SK-N-SH (cell line): ENCODE measurements around the gene NAALAD2. TPM values are rescaled to one million over a fixed set of nuclear protein-coding genes. Genes with fewer than 3 reads are reported as not detected.

Experiments used
- CTCF ChIA-PET: fragments of 300-600, 350-600 bp; formaldehyde crosslinking; extraction: SDS; loops from one replicate; lab custom pipeline; 2021; lab: Yijun Ruan, JAX
- POLR2A ChIA-PET: fragments of 350-600 bp; sonication (Branson Sonifier 250); formaldehyde crosslinking; extraction: SDS; loops from one replicate; lab custom pipeline; 2020; ENCODE audit warnings: antibody characterized with exemption, inconsistent platforms; lab: Yijun Ruan, JAX
- DNase-seq: peaks from one replicate; pipeline ENCODE4 v3.0.0; 2012
- H2AFZ ChIP-seq: fragments of 200-600 bp; sonication (generic); 2 replicates; pipeline ENCODE4 v1.8.1; 2016; ENCODE audit warnings: antibody characterized with exemption, mild to moderate bottlenecking, low read depth
- H3F3A ChIP-seq: fragments of 200-600 bp; sonication (generic); replicated peaks from 2 replicates; pipeline ENCODE3; 2016; ENCODE audit warnings: antibody characterized with exemption, mild to moderate bottlenecking; ENCODE audit not compliant: insufficient read depth
- H3K27ac ChIP-seq, 2 experiments: fragments of 200-500 bp in 1 of 2; fragments of 200-600 bp in 1 of 2; sonication (Bioruptor generic) in 1 of 2; sonication (generic), shearing (Covaris generic) in 1 of 2; 2 replicates each; pipeline versions ENCODE4 v1.5.1 to v1.6.1; 2014 to 2016; ENCODE audit warnings: low read depth in 2 of 2, inconsistent platforms in 1 of 2, low read length in 1 of 2, mild to moderate bottlenecking in 1 of 2, mixed read lengths in 1 of 2
- H3K27me3 ChIP-seq: fragments of 200-600 bp; sonication (generic), shearing (Covaris generic); 2 replicates; pipeline ENCODE4 v1.6.1; 2016; ENCODE audit warnings: mixed run types; ENCODE audit not compliant: insufficient read depth
- H3K36me3 ChIP-seq, 2 experiments: fragments of 200-500 bp in 1 of 2; fragments of 200-600 bp in 1 of 2; sonication (Bioruptor generic) in 1 of 2; sonication (generic) in 1 of 2; replicated peaks in 1 of 2; 2 replicates each; pipeline versions ENCODE3 to v1.5.1; 2014 to 2016; ENCODE audit warnings: low read length in 1 of 2, mild to moderate bottlenecking in 1 of 2; ENCODE audit not compliant: insufficient read depth in 2 of 2, control insufficient read depth in 1 of 2
- H3K4me1 ChIP-seq, 2 experiments: fragments of 200-500 bp in 1 of 2; fragments of 200-600 bp in 1 of 2; sonication (Bioruptor generic) in 1 of 2; sonication (generic), shearing (Covaris generic) in 1 of 2; 2 replicates each; pipeline versions ENCODE4 v1.5.1 to v1.6.1; 2014 to 2016; ENCODE audit warnings: low read depth in 1 of 2, low read length in 1 of 2, mixed run types in 1 of 2; ENCODE audit not compliant: insufficient read depth in 2 of 2, control insufficient read depth in 1 of 2
- H3K4me2 ChIP-seq: fragments of 200-600 bp; sonication (generic), shearing (Covaris generic); 2 replicates; pipeline ENCODE4 v1.6.1; 2017; ENCODE audit warnings: mixed run types
- H3K4me3 ChIP-seq, 2 experiments: fragments of 200-500 bp in 1 of 2; fragments of 200-600 bp in 1 of 2; sonication (Bioruptor generic) in 1 of 2; sonication (generic), shearing (Covaris generic) in 1 of 2; 2 replicates each; pipeline versions ENCODE4 v1.5.1 to v1.8.1; 2014 to 2016; ENCODE audit warnings: low read depth in 2 of 2, inconsistent platforms in 1 of 2, low read length in 1 of 2, mild to moderate bottlenecking in 1 of 2, mixed read lengths in 1 of 2, moderate library complexity in 1 of 2
- H3K79me2 ChIP-seq: fragments of 200-600 bp; sonication (generic); 2 replicates; pipeline ENCODE4 v1.8.1; 2017; ENCODE audit warnings: mild to moderate bottlenecking; ENCODE audit not compliant: insufficient read depth
- H3K9ac ChIP-seq: fragments of 200-600 bp; sonication (generic); 2 replicates; pipeline ENCODE4 v1.6.1; 2017; ENCODE audit warnings: mixed run types
- H3K9me2 ChIP-seq: fragments of 200-600 bp; sonication (generic); 2 replicates; pipeline ENCODE4 v1.6.1; 2017; ENCODE audit warnings: mixed run types
- H3K9me3 ChIP-seq: fragments of 200-600 bp; sonication (generic); 2 replicates; pipeline ENCODE4 v1.6.1; 2017; ENCODE audit warnings: mixed run types, mild to moderate bottlenecking, moderate library complexity
- H4K20me1 ChIP-seq: fragments of 200-600 bp; sonication (generic); 2 replicates; pipeline ENCODE4 v1.6.1; 2017; ENCODE audit warnings: mild to moderate bottlenecking, mixed run types; ENCODE audit not compliant: insufficient read depth
- ELF1 ChIP-seq: IDR thresholded peaks from 2 replicates; pipeline ENCODE4 v1.4.0; 2012
- EP300 ChIP-seq, 2 experiments: IDR thresholded peaks; 2 replicates each; pipeline versions ENCODE4 v1.4.0 to v1.6.1; 2012; ENCODE audit warnings: borderline replicate concordance in 1 of 2, low read depth in 1 of 2, low read length in 1 of 2
- FOXJ3 ChIP-seq: sonication (generic); formaldehyde crosslinking; IDR thresholded peaks from 2 replicates; pipeline ENCODE4 v1.5.1; 2020; ENCODE audit warnings: mild to moderate bottlenecking, missing genetic modification reagents
- GATA2 ChIP-seq: sonication (generic); formaldehyde crosslinking; IDR thresholded peaks from 2 replicates; pipeline ENCODE4 v1.5.0; 2020; ENCODE audit warnings: mild to moderate bottlenecking, missing genetic modification reagents
- JUND ChIP-seq: IDR thresholded peaks from 2 replicates; pipeline ENCODE4 v1.4.0; 2012
- MXI1 ChIP-seq: IDR thresholded peaks from 2 replicates; pipeline ENCODE4 v1.6.1; 2012; ENCODE audit warnings: mild to moderate bottlenecking, low read depth, low read length, improper control_type of control experiment
- NFIC ChIP-seq: IDR thresholded peaks from 2 replicates; pipeline ENCODE4 v1.4.0; 2012; ENCODE audit warnings: borderline replicate concordance
- POLR2AphosphoS5 ChIP-seq: IDR thresholded peaks from 2 replicates; pipeline ENCODE4 v1.6.1; 2012; ENCODE audit warnings: low read depth, low read length
- RCOR1 ChIP-seq: fragments of 150-350 bp; IDR thresholded peaks from 2 replicates; pipeline ENCODE4 v1.6.1; 2017; ENCODE audit warnings: antibody characterized with exemption, low read length
- RFX5 ChIP-seq: IDR thresholded peaks from 2 replicates; pipeline ENCODE4 v1.6.1; 2012; ENCODE audit warnings: mild to moderate bottlenecking, improper control_type of control experiment, low read length
- RXRA ChIP-seq: IDR thresholded peaks from 2 replicates; pipeline ENCODE4 v1.4.0; 2012; ENCODE audit warnings: low read depth, mild to moderate bottlenecking, borderline replicate concordance
- SIN3A ChIP-seq: IDR thresholded peaks from 2 replicates; pipeline ENCODE4 v1.6.1; 2012; ENCODE audit warnings: low read depth, mild to moderate bottlenecking, low read length, moderate library complexity, borderline replicate concordance
- TAF1 ChIP-seq: IDR thresholded peaks from 2 replicates; pipeline ENCODE4 v1.6.1; 2012; ENCODE audit warnings: low read depth, mild to moderate bottlenecking, low read length, moderate library complexity, borderline replicate concordance
- TCF12 ChIP-seq: IDR thresholded peaks from 2 replicates; pipeline ENCODE4 v1.4.0; 2012
- WGBS: methylation state at CpG from one replicate; pipeline ENCODE4 v1.1.6; 2017; ENCODE audit warnings: low lambda C conversion rate; 5-methylcytosine and 5-hydroxymethylcytosine counted together
- polyA plus RNA-seq, 3 experiments: library from polyadenylated mRNA; depleted of rRNA; stranded (reverse); fragments of >200 nt; gene quantifications; 2 replicates each; pipeline ENCODE4 v1.2.3, GENCODE V29; 2012
- TF ChIP-seq, protein P1 (sequence below): fragments of 200-600 bp; sonication (generic); IDR thresholded peaks from 2 replicates; pipeline ENCODE4 v1.6.1; 2017; ENCODE audit warnings: antibody characterized with exemption, mild to moderate bottlenecking, moderate library complexity
- TF ChIP-seq, protein P2 (sequence below): IDR thresholded peaks from 2 replicates; pipeline ENCODE4; 2012
- TF ChIP-seq, protein P3 (sequence below): fragments of 150-350 bp; IDR thresholded peaks from 2 replicates; pipeline ENCODE4 v1.6.1; 2017; ENCODE audit warnings: antibody characterized with exemption, low read length, low read depth, borderline replicate concordance
- TF ChIP-seq, protein P4 (sequence below): IDR thresholded peaks from 2 replicates; pipeline ENCODE4 v1.4.0; 2012; ENCODE audit warnings: low read depth, borderline replicate concordance
- TF ChIP-seq, protein P5 (sequence below): IDR thresholded peaks from 2 replicates; pipeline ENCODE4 v1.6.1; 2012; ENCODE audit warnings: mild to moderate bottlenecking, low read depth, low read length, moderate library complexity

Gene NAALAD2
- polyA plus RNA-seq, 1 of the 3 experiments (the other 2 are of a cell fraction) = 0.74 TPM

DNA sequence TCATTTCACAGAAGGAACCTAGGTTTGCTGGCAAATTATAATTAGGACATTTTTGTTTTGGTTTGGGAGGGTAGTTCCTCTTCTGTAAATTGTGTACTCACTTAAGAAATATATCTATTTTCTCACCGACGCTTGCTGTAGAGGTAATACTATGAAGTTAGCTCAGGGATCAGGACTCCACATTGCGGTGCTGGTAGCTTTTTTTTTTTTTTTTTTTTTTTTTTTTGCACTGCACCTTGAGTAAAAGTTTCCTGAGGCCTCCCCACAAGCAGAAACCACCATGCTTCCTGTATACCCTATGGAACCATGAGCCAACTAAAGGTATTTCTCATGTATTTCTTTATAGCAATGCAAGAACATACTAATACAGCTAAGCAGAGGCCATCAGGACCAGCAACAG lies 34.0 kb upstream of the NAALAD2 start:
- H3K9me2 ChIP-seq = no peaks in the 10 kb centered on the region
- no peaks in the 10 kb centered on the region for H4K20me1 ChIP-seq
- H3K27me3 ChIP-seq = no peaks in the 10 kb centered on the region
- WGBS = 72% methylated on average over 3 of the region's 3 CpGs
- no peaks in the 10 kb centered on the region for H3K4me1 ChIP-seq
- no peak overlapping the region for H3K4me3 ChIP-seq
- no peak overlapping the region for H2AFZ ChIP-seq
- no peak overlapping the region for H3K4me2 ChIP-seq
- TF ChIP-seq, protein P1, sequence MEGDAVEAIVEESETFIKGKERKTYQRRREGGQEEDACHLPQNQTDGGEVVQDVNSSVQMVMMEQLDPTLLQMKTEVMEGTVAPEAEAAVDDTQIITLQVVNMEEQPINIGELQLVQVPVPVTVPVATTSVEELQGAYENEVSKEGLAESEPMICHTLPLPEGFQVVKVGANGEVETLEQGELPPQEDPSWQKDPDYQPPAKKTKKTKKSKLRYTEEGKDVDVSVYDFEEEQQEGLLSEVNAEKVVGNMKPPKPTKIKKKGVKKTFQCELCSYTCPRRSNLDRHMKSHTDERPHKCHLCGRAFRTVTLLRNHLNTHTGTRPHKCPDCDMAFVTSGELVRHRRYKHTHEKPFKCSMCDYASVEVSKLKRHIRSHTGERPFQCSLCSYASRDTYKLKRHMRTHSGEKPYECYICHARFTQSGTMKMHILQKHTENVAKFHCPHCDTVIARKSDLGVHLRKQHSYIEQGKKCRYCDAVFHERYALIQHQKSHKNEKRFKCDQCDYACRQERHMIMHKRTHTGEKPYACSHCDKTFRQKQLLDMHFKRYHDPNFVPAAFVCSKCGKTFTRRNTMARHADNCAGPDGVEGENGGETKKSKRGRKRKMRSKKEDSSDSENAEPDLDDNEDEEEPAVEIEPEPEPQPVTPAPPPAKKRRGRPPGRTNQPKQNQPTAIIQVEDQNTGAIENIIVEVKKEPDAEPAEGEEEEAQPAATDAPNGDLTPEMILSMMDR = no peak
- no peak for TF ChIP-seq GATA2
- TF ChIP-seq RFX5 = no peak
- no peak for TF ChIP-seq EP300 (IDR thresholded peaks at IDR 0.05; ENCODE audit: borderline replicate concordance in 1 of 2, low read depth in 1 of 2, low read length in 1 of 2)
- no peak for TF ChIP-seq MXI1
- no peak for TF ChIP-seq TCF12
- TF ChIP-seq NFIC = no peak
- no peak for TF ChIP-seq SIN3A
- TF ChIP-seq RXRA = no peak
- TF ChIP-seq TAF1 = no peak
- no peak for TF ChIP-seq ELF1
- TF ChIP-seq, protein P2, sequence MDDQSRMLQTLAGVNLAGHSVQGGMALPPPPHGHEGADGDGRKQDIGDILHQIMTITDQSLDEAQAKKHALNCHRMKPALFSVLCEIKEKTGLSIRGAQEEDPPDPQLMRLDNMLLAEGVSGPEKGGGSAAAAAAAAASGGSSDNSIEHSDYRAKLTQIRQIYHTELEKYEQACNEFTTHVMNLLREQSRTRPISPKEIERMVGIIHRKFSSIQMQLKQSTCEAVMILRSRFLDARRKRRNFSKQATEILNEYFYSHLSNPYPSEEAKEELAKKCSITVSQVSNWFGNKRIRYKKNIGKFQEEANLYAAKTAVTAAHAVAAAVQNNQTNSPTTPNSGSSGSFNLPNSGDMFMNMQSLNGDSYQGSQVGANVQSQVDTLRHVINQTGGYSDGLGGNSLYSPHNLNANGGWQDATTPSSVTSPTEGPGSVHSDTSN = no peak
- TF ChIP-seq RCOR1 = no peak
- TF ChIP-seq, protein P3, sequence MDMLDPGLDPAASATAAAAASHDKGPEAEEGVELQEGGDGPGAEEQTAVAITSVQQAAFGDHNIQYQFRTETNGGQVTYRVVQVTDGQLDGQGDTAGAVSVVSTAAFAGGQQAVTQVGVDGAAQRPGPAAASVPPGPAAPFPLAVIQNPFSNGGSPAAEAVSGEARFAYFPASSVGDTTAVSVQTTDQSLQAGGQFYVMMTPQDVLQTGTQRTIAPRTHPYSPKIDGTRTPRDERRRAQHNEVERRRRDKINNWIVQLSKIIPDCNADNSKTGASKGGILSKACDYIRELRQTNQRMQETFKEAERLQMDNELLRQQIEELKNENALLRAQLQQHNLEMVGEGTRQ = no peak
- TF ChIP-seq POLR2AphosphoS5 = no peak
- TF ChIP-seq, protein P4, sequence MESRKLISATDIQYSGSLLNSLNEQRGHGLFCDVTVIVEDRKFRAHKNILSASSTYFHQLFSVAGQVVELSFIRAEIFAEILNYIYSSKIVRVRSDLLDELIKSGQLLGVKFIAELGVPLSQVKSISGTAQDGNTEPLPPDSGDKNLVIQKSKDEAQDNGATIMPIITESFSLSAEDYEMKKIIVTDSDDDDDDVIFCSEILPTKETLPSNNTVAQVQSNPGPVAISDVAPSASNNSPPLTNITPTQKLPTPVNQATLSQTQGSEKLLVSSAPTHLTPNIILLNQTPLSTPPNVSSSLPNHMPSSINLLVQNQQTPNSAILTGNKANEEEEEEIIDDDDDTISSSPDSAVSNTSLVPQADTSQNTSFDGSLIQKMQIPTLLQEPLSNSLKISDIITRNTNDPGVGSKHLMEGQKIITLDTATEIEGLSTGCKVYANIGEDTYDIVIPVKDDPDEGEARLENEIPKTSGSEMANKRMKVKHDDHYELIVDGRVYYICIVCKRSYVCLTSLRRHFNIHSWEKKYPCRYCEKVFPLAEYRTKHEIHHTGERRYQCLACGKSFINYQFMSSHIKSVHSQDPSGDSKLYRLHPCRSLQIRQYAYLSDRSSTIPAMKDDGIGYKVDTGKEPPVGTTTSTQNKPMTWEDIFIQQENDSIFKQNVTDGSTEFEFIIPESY = no peak
- TF ChIP-seq FOXJ3 (CRISPR knock-in tag) = no peak
- TF ChIP-seq, protein P5, sequence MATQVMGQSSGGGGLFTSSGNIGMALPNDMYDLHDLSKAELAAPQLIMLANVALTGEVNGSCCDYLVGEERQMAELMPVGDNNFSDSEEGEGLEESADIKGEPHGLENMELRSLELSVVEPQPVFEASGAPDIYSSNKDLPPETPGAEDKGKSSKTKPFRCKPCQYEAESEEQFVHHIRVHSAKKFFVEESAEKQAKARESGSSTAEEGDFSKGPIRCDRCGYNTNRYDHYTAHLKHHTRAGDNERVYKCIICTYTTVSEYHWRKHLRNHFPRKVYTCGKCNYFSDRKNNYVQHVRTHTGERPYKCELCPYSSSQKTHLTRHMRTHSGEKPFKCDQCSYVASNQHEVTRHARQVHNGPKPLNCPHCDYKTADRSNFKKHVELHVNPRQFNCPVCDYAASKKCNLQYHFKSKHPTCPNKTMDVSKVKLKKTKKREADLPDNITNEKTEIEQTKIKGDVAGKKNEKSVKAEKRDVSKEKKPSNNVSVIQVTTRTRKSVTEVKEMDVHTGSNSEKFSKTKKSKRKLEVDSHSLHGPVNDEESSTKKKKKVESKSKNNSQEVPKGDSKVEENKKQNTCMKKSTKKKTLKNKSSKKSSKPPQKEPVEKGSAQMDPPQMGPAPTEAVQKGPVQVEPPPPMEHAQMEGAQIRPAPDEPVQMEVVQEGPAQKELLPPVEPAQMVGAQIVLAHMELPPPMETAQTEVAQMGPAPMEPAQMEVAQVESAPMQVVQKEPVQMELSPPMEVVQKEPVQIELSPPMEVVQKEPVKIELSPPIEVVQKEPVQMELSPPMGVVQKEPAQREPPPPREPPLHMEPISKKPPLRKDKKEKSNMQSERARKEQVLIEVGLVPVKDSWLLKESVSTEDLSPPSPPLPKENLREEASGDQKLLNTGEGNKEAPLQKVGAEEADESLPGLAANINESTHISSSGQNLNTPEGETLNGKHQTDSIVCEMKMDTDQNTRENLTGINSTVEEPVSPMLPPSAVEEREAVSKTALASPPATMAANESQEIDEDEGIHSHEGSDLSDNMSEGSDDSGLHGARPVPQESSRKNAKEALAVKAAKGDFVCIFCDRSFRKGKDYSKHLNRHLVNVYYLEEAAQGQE = no peak
- TF ChIP-seq JUND = no peak
- H3K79me2 ChIP-seq = no peaks in the 10 kb centered on the region
- CTCF ChIA-PET = no interaction called here
- H3K36me3 ChIP-seq = no peaks in the 10 kb centered on the region
- H3K9ac ChIP-seq = no peak overlapping the region
- H3K9me3 ChIP-seq = no peaks in the 10 kb centered on the region
- POLR2A ChIA-PET = no interaction called here
- H3K27ac ChIP-seq = no peak overlapping the region
- no peak for DNase-seq
- H3F3A ChIP-seq = no peaks in the 10 kb centered on the region
